Measurements from ENCODE around the gene MTERF4. TPM values are rescaled to one million over a fixed set of nuclear protein-coding genes. Genes with fewer than 3 reads are reported as not detected.
A peak's percentile ranks its signal among the peaks of the same experiment; 100 is the strongest.

The MTERF4 gene
- total RNA-seq, 1 experiment from 2014 or later = 13.6 TPM

DNA sequence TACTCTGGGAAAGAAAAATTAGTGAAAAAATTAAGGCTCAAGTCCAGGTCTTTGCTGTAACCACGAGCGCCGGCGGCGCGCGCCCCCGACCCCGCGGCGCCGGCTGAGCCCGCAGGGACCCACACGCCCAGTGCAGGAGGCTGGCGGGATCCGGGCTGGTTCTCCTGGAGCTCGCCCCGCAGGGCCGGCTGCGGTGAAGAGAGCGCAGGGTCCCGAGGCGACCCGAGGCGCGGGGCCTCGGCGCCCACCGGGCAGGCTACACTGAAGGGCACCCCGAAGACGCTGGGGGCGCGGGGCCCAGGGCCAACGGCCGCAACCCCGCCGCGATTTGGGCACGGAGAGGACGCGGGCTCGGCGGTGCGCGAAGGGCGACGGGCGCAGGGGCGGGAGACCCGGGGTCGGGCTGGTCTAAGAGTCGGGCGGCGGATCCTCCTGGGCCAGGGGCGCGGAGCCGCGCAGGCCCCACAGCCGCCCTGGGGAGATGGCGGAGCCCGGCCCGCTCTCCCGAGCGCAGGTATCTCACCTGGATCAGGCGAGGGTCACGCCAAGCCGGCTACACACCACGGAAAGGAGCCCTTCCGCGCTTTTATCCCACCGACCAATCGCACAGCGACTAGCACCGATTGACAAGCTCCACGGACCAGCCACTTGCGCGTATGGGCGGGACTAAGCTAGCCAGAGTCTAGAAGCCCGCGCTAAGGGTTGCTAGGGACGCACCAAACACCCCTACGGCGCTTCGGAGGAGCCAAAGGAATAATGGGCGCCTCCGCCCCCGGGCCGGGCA, 47.0 kb upstream of the MTERF4 start, which contains the start of gene PASK:
TSS of gene PASK (minus strand) at position 582 of the 784 bp plus-strand sequence. CDS start 6,440 bp downstream, outside the sequence.
- ChIA-PET POLR2A (ENCODE audit: unreplicated experiment) (no interaction called here), CTCF (interaction anchor here (0.6 kb wide), 1 partner anchor 166 kb away, joined by 4 read pairs; no protein-coding TSS in a partner anchor)
- no peaks in the 10 kb centered on the region for H3K4me1 ChIP-seq (ENCODE audit: insufficient read depth, low read length)
- DNase-seq (peak; percentile 81), ATAC-seq (peak; percentile 87)
- intact Hi-C loops (cut with micrococcal nuclease) = no loop called here
- H3K4me2 ChIP-seq (ENCODE audit: low read length) = peak within 1 kb of the TSS; percentile 82
- H3K9me2 ChIP-seq (replicated peaks; ENCODE audit: low read length) = no peaks in the 10 kb centered on the region
- H3K4me3 ChIP-seq (ENCODE audit: low read length) = peak within 1 kb of the TSS; percentile 72
- no peaks in the 10 kb centered on the region for H4K20me1 ChIP-seq (ENCODE audit: low read length)
- no peaks in the 10 kb centered on the region for H3K9me3 ChIP-seq (ENCODE audit: low read length)
- no peak within 1 kb of the TSS for H3K27ac ChIP-seq (ENCODE audit: low read length)
- TF ChIP-seq EZH2 (IDR thresholded peaks at IDR 0.05; ENCODE audit: low read length, unreplicated experiment) = no peak
- no peak for TF ChIP-seq EZH2phosphoT487 (IDR thresholded peaks at IDR 0.05; ENCODE audit: borderline replicate concordance, low read length)
- TF ChIP-seq, protein P1, sequence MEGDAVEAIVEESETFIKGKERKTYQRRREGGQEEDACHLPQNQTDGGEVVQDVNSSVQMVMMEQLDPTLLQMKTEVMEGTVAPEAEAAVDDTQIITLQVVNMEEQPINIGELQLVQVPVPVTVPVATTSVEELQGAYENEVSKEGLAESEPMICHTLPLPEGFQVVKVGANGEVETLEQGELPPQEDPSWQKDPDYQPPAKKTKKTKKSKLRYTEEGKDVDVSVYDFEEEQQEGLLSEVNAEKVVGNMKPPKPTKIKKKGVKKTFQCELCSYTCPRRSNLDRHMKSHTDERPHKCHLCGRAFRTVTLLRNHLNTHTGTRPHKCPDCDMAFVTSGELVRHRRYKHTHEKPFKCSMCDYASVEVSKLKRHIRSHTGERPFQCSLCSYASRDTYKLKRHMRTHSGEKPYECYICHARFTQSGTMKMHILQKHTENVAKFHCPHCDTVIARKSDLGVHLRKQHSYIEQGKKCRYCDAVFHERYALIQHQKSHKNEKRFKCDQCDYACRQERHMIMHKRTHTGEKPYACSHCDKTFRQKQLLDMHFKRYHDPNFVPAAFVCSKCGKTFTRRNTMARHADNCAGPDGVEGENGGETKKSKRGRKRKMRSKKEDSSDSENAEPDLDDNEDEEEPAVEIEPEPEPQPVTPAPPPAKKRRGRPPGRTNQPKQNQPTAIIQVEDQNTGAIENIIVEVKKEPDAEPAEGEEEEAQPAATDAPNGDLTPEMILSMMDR (conservative IDR thresholded peaks at IDR 0.05; ENCODE audit: low read depth, low read length) = no peak
- peak within 1 kb of the TSS; percentile 69 for H3K9ac ChIP-seq (ENCODE audit: low read length)
- peaks cover 9% of the 10 kb centered on the region for H3K79me2 ChIP-seq (ENCODE audit: low read length)
- no peaks in the 10 kb centered on the region for H3K36me3 ChIP-seq (ENCODE audit: low read depth, low read length)
- H3K27me3 ChIP-seq (ENCODE audit: low read length) = no peaks in the 10 kb centered on the region
- no TSS peak for BruUV-seq (replicated peaks)
- H3F3A ChIP-seq (ENCODE audit: low read length, unreplicated experiment) = no peaks in the 10 kb centered on the region
- peak within 1 kb of the TSS; percentile 74 for H2AFZ ChIP-seq (ENCODE audit: low read length)

DNA sequence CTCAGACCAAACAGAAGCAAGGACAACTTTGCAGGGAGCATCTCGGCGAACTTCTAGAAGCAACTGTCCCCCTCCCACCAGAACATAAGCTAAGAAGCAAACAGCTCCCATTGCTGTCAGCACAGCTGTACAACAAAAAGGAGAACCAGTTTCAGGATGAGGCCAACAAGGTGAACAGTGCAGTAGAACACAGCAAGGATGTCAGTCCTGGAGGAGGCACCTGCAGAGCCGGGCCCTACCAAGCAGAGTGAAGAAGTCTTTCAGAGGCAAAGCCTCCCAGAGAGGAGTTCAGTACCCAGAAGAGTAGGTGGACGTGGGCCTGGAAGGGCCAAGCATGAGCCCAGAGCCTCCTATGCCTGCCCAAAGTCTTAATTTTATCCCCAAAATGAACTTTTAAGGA, 46.2 kb upstream of the MTERF4 start:
- Histone ChIP-seq H3K4me2 (ENCODE audit: low read length) (peak overlapping the region; percentile 82), H3K27ac (ENCODE audit: low read length) (no peak overlapping the region), H3K4me3 (ENCODE audit: low read length) (peak overlapping the region; percentile 72)

More for the DNA sequence above, 46.2 kb upstream of the MTERF4 start:
- Histone ChIP-seq H3K27me3 (ENCODE audit: low read length) (no peaks in the 10 kb centered on the region), H3K9ac (ENCODE audit: low read length) (no peak overlapping the region; the same call in 1 of the 2 replicates), H3K9me2 (replicated peaks; ENCODE audit: low read length) (no peaks in the 10 kb centered on the region), H3K36me3 (ENCODE audit: low read depth, low read length) (no peaks in the 10 kb centered on the region), H3K9me3 (ENCODE audit: low read length) (no peaks in the 10 kb centered on the region), H3K79me2 (ENCODE audit: low read length) (peaks cover 9% of the 10 kb centered on the region), H3F3A (ENCODE audit: low read length, unreplicated experiment) (no peaks in the 10 kb centered on the region), H2AFZ (ENCODE audit: low read length) (0 out of 2 replicates have a peak overlapping the region, but pooled peaks have one; percentile 74), H3K4me1 (ENCODE audit: insufficient read depth, low read length) (no peaks in the 10 kb centered on the region), H4K20me1 (ENCODE audit: low read length) (no peaks in the 10 kb centered on the region)
- POLR2A ChIA-PET (ENCODE audit: unreplicated experiment) = no interaction called here
- ATAC-seq = no peak
- BruUV-seq (replicated peaks) = no TSS peak
- no peak for DNase-seq
- CTCF ChIA-PET = no interaction called here
- no peak for TF ChIP-seq EZH2phosphoT487 (IDR thresholded peaks at IDR 0.05; ENCODE audit: borderline replicate concordance, low read length)
- TF ChIP-seq EZH2 (IDR thresholded peaks at IDR 0.05; ENCODE audit: low read length, unreplicated experiment) = no peak
- TF ChIP-seq, protein P1 (conservative IDR thresholded peaks at IDR 0.05; ENCODE audit: low read depth, low read length) = no peak
- intact Hi-C loops (cut with micrococcal nuclease) = no loop called here

All from PC-3 (cell line).